ENCODE data around the gene HAO2. TPM values are rescaled to one million over a fixed set of nuclear protein-coding genes. Genes with fewer than 3 reads are reported as not detected.

HAO2 gene
- total and polyA plus RNA-seq, 2 donors (not counting 3 experiments of a cell fraction or from before 2014, with no cell fraction given): not detected

- Histone ChIP-seq H3K27ac (ENCODE audit: insufficient read depth, low read depth, low read length) (no peak overlapping the region), H3K9me1 (replicated peaks; ENCODE audit: control insufficient read depth, extremely low read depth, insufficient read depth, low read length) (no peaks in the 10 kb centered on the region), H3K27me3 (ENCODE audit: control insufficient read depth in 2 of 2, insufficient read depth in 2 of 2, low read length in 2 of 2) (no peaks in the 10 kb centered on the region), H3K4me3 (replicated peaks in 1 of 3; ENCODE audit: insufficient read depth in 1 of 3, low read depth in 1 of 3, low read length in 3 of 3) (no peak overlapping the region), H3K79me2 (ENCODE audit: control insufficient read depth, insufficient read depth, low read length) (no peaks in the 10 kb centered on the region), H3K9ac (replicated peaks; ENCODE audit: extremely low read depth, insufficient read depth, low read length) (no peak overlapping the region), H3K4me2 (ENCODE audit: insufficient read depth, low read length) (no peak overlapping the region), H2AFZ (ENCODE audit: low read depth, low read length) (no peak overlapping the region), H3K9me3 (replicated peaks; ENCODE audit: control insufficient read depth, insufficient read depth, low read length) (no peaks in the 10 kb centered on the region), H3K4me1 (ENCODE audit: control insufficient read depth, extremely low read depth, insufficient read depth, low read length) (no peaks in the 10 kb centered on the region), H3K36me3 (ENCODE audit: control insufficient read depth in 2 of 2, extremely low read depth in 1 of 2, insufficient read depth in 2 of 2, low read length in 2 of 2) (no peaks in the 10 kb centered on the region), H4K20me1 (replicated peaks; ENCODE audit: control insufficient read depth, extremely low read depth, insufficient read depth, low read length) (no peaks in the 10 kb centered on the region)
- CTCF ChIA-PET: no interaction called here
- dilution Hi-C loops (cut with MboI; ENCODE audit: extremely low pct_ligation_motif_present, low sequenced_read_pairs) (no loop called here), intact Hi-C loops (cut with micrococcal nuclease) (no loop called here)
- POLR2A ChIA-PET: no interaction called here
- DNase-seq (ENCODE audit: low read depth, low spot score) (no peak), FAIRE-seq (no peak)
- TF ChIP-seq EZH2 (IDR thresholded peaks at IDR 0.05; ENCODE audit: borderline replicate concordance, low read depth, low read length, severe bottlenecking): no peak
- TF ChIP-seq GATA2 (IDR thresholded peaks at IDR 0.05; ENCODE audit: insufficient read depth, insufficient read length, low read depth, low read length): no peak
- no peak for TF ChIP-seq POLR2A (IDR thresholded peaks at IDR 0.05; ENCODE audit: low read depth, low read length)
- no peak for TF ChIP-seq FOS (IDR thresholded peaks at IDR 0.05; ENCODE audit: borderline replicate concordance, insufficient read depth, low read length)
- no peak for TF ChIP-seq CTCF (IDR thresholded peaks at IDR 0.05; ENCODE audit: extremely low read depth in 1 of 2, insufficient read depth in 1 of 2, low read depth in 1 of 2, low read length in 2 of 2)
- TF ChIP-seq MAX (IDR thresholded peaks at IDR 0.05; ENCODE audit: insufficient read depth, insufficient read length): no peak
- TF ChIP-seq MYC (IDR thresholded peaks at IDR 0.05; ENCODE audit: low read depth, low read length): no peak
- no peak for TF ChIP-seq POLR2AphosphoS5 (IDR thresholded peaks at IDR 0.05; ENCODE audit: insufficient read depth, low read depth, low read length)
- no peak for TF ChIP-seq JUN (IDR thresholded peaks at IDR 0.05; ENCODE audit: borderline replicate concordance, insufficient read depth, insufficient read length, low read depth)
- no TSS peak for BruUV-seq (replicated peaks)
These were observed 27.1 kb upstream of the HAO2 start for GRCh38 chr1:119341372-119341947.

Data from endothelial cell of umbilical vein (primary cell).